Ovary (tissue), 9 donors: Measurements from ENCODE around the gene KCTD19. TPM values are rescaled to one million over a fixed set of nuclear protein-coding genes. Genes with fewer than 3 reads are reported as not detected.

Source experiments
- DNase-seq, 5 donors: peaks; one replicate each; pipeline ENCODE4 v3.0.0-alpha.2; 2019 to 2020
- H3K27ac ChIP-seq, 2 donors: fragments of 200-600 bp; one replicate each; pipeline versions ENCODE4 v1.5.1 to v1.8.0; 2019 to 2022
- H3K27me3 ChIP-seq: fragments of 200-600 bp; one replicate; pipeline ENCODE4 v1.8.0; 2022
- H3K36me3 ChIP-seq: fragments of 200-600 bp; sonication (generic); one replicate; pipeline ENCODE4 v1.5.1; 2019
- H3K4me1 ChIP-seq: one replicate; pipeline ENCODE4 v1.8.1; 2013; ENCODE audit warnings: mild to moderate bottlenecking, moderate library complexity; ENCODE audit not compliant: insufficient read depth
- H3K4me3 ChIP-seq: fragments of 200-600 bp; sonication (generic); one replicate; pipeline ENCODE4 v1.5.1; 2017
- H3K9me3 ChIP-seq, 2 donors: fragments of 200-600 bp in 1 of 2; sonication (generic) in 1 of 2; one replicate each; pipeline versions ENCODE4 v1.5.1 to v1.8.1; 2013 to 2019; ENCODE audit warnings: mild to moderate bottlenecking in 1 of 2, moderate library complexity in 1 of 2
- EP300 ChIP-seq: sonication (generic); formaldehyde crosslinking; IDR thresholded peaks from one replicate; pipeline ENCODE4 v1.6.1; 2017; ENCODE audit warnings: antibody characterized with exemption
- POLR2A ChIP-seq: fragments of 450-650 bp; IDR thresholded peaks from one replicate; pipeline ENCODE4 v1.6.1; 2017; ENCODE audit warnings: antibody characterized with exemption, mild to moderate bottlenecking, moderate library complexity
- WGBS, 3 donors: extraction: QIAGEN DNeasy Blood & Tissue Kit in 1 of 3; methylation state at CpG; one replicate each; pipeline versions ENCODE4 v1.1.5 to v1.1.7; 2013 to 2017; 5-methylcytosine and 5-hydroxymethylcytosine counted together
- intact Hi-C, 4 donors: fragments of 100-400 bp; cut with DNase I; formaldehyde crosslinking; loops; one replicate each; pipeline versions ENCODE4 v1.11.0 to v1.15.1; 2022 to 2023
- polyA plus RNA-seq, 2 donors: library from polyadenylated mRNA; stranded (reverse); fragments of 200-250 nt in 1 of 2; fragments of 350-450 nt in 1 of 2; fragmentation: Illumina TruSeq in 1 of 2; extraction: RNeasy Lipid Tissue Mini Kit (QIAGEN cat#74804) in 1 of 2; gene quantifications; one replicate each; pipeline ENCODE4 v1.2.3, GENCODE V29; 2013 to 2014
- total RNA-seq, 7 donors: library from RNA; depleted of rRNA in 2 of 7; stranded (reverse); fragments of >200 nt in 2 of 7; fragmentation: NEBNext Ultra II Directional in 3 of 7; extraction: Animal tissue kit (Norgen Biotek cat#: 25700) in 3 of 7; gene quantifications; one replicate each; pipeline versions ENCODE4 v1.1.0 to v1.2.4, GENCODE V29; 2016 to 2023
- TF ChIP-seq, protein P1 (sequence below), 3 donors: fragments of 450-650 bp in 2 of 3; fragments of 200-600 bp in 1 of 3; IDR thresholded peaks; one replicate each; pipeline versions ENCODE4 v1.5.1 to v1.8.0; 2016 to 2022; ENCODE audit warnings: antibody characterized with exemption in 3 of 3, mild to moderate bottlenecking in 1 of 3
- donor health status: DM: no; HTN: no; CAD: no; lungs with moderate emphysema.
- donor health status: DM: no; HTN: no; CAD: no.
- donor health status: Bipolar disorder and iron deficiency.
- donor health status: DM: yes; HTN: yes; CAD: no.
- donor health status: DM: no; HTN: no; CAD: no.
- donor health status: DM: yes; HTN: yes; CAD: no.

The KCTD19 gene
- total and polyA plus RNA-seq, 9 donors: 0.05 to 0.70 (median 0.12) TPM; not detected in 4

DNA sequence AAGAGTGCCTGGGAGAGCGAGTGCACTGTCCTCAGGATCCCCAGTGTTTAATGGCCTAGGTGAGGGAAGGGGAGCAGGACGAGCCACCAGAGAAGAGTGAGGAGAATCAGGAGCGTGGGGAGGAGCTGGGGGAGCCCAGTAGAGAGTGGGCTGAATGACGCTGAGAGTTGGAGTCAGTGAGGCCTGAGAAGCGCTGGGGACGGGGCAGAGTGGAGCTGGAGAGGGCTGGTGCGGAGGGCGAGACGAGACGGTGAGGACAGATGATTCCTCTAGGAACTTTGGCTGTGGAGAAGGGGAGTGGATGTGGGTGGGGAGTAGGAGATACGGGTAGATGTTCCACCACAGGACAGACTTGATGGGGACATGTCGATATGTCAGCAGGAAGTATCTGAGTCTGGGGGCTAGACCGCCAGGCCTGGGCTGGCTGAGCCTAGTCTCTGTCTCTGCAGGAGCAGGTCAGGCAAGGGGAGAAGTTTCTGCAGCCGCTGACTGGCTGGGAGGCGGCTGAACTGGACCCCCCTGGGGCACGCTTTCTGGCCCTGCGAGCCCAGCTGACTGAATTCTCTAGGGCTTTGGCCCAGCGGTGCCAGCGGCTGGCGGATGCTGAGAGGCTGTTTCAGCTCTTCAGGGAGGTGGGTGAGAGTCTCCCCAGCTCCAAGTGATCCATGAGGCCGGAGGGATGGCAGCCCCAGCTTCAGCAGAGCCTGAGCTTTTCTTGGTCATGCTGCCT is 42.5 kb downstream of the KCTD19 start:
- 90 to 93% (median 90%) methylated on average over 18 to 21 of the region's 21 CpGs for WGBS, 3 donors
- intact Hi-C loops: loop anchor here in 3 of 4 donors (5.0 to 10.0 kb wide), 3 partner anchors 111 to 181 kb away; partner anchors contain the start of gene TPPP3 (in 1 of the 3)
- DNase-seq: no peak

GRCh38 chr16:67283039-67283825 is 43.3 kb downstream of the KCTD19 start:
- H3K9me3 ChIP-seq: no peaks in the 10 kb centered on the region
- H3K4me3 ChIP-seq: no peak overlapping the region
- TF ChIP-seq POLR2A (no peak), EP300 (no peak)
- TF ChIP-seq, protein P1, sequence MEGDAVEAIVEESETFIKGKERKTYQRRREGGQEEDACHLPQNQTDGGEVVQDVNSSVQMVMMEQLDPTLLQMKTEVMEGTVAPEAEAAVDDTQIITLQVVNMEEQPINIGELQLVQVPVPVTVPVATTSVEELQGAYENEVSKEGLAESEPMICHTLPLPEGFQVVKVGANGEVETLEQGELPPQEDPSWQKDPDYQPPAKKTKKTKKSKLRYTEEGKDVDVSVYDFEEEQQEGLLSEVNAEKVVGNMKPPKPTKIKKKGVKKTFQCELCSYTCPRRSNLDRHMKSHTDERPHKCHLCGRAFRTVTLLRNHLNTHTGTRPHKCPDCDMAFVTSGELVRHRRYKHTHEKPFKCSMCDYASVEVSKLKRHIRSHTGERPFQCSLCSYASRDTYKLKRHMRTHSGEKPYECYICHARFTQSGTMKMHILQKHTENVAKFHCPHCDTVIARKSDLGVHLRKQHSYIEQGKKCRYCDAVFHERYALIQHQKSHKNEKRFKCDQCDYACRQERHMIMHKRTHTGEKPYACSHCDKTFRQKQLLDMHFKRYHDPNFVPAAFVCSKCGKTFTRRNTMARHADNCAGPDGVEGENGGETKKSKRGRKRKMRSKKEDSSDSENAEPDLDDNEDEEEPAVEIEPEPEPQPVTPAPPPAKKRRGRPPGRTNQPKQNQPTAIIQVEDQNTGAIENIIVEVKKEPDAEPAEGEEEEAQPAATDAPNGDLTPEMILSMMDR (IDR thresholded peaks at IDR 0.05): no peak
- no peaks in the 10 kb centered on the region for H3K36me3 ChIP-seq
- 87 to 93% (median 91%) methylated on average over 7 of the region's 7 CpGs for WGBS, 3 donors
- peaks cover 11% of the 10 kb centered on the region for H3K4me1 ChIP-seq
- H3K27ac ChIP-seq: no peak overlapping the region
- DNase-seq: no peak
- intact Hi-C loops: loop anchor here in 3 of 4 donors (5.0 to 10.0 kb wide), 3 partner anchors 112 to 182 kb away; partner anchors contain the start of gene TPPP3 (in 1 of the 3)
- H3K27me3 ChIP-seq: no peaks in the 10 kb centered on the region

More for the DNA sequence above, 42.5 kb downstream of the KCTD19 start:
- no peaks in the 10 kb centered on the region for H3K9me3 ChIP-seq
- H3K4me3 ChIP-seq: no peak overlapping the region
- H3K36me3 ChIP-seq: no peaks in the 10 kb centered on the region
- peaks cover 8% of the 10 kb centered on the region for H3K4me1 ChIP-seq
- H3K27me3 ChIP-seq: no peaks in the 10 kb centered on the region
- no peak overlapping the region for H3K27ac ChIP-seq
- TF ChIP-seq, protein P1 (IDR thresholded peaks at IDR 0.05): no peak
- no peak for TF ChIP-seq POLR2A

- H3K9me3 ChIP-seq: no peaks in the 10 kb centered on the region
- no peaks in the 10 kb centered on the region for H3K36me3 ChIP-seq
- intact Hi-C loops: loop anchor here in 3 of 4 donors (5.0 to 10.0 kb wide), 3 partner anchors 112 to 182 kb away; partner anchors contain the start of gene TPPP3 (in 1 of the 3)
- peaks cover 12% of the 10 kb centered on the region for H3K4me1 ChIP-seq
- no peak overlapping the region for H3K27ac ChIP-seq
- WGBS, 3 donors: 90 to 94% (median 93%) methylated on average over 10 of the region's 10 CpGs
- DNase-seq: no peak
- H3K27me3 ChIP-seq: no peaks in the 10 kb centered on the region
- no peak overlapping the region for H3K4me3 ChIP-seq
- TF ChIP-seq, protein P1 (IDR thresholded peaks at IDR 0.05): no peak
- no peak for TF ChIP-seq EP300
- no peak for TF ChIP-seq POLR2A
Observed at GRCh38 chr16:67282447-67282805, 44.1 kb downstream of the KCTD19 start.

DNA sequence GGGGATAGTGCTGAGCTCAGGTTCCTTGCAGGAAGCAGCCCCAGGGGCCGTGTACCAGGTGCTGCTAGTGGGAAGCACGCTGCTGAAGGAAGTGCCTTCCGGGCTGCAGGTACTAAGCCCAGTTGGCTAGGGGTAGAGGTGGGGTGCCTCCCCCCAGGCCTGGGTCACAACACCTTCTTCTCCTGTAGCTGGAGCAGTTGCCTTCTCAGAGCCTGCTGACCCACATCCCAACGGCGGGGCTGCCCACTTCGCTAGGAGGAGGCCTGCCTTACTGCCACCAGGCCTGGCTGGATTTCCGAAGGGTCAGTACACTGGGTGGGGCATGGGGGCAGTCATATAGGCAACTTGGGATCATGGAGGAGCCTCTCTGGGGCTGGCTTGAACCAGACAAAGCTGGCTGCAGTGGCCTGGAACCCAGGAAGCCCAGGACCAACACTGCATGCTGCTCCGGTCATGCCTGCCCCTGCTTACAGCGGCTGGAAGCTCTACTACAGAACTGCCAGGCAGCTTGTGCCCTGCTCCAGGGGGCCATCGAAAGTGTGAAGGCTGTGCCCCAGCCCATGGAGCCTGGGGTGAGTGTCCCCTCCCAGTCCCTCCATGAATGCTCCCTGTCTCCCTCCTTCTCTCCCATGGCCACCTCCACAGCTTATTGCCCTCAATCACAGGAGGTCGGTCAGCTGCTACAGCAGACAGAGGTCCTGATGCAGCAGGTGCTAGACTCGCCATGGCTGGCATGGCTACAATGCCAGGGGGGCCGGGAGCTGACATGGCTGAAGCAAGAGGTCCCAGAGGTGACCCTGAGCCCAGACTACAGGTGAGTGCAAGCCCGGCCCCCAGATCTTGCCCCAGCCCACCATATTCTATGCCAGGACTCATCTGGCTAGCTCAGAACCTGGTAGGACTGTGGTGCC is 44.8 kb downstream of the KCTD19 start:
- WGBS, 3 donors: 89 to 92% (median 90%) methylated on average over 13 to 14 of the region's 14 CpGs
- TF ChIP-seq POLR2A: no peak
- Histone ChIP-seq H3K4me1 (peaks cover 12% of the 10 kb centered on the region), H3K27me3 (no peaks in the 10 kb centered on the region), H3K9me3 (no peaks in the 10 kb centered on the region), H3K36me3 (no peaks in the 10 kb centered on the region), H3K27ac (no peak overlapping the region), H3K4me3 (no peak overlapping the region)
- DNase-seq: no peak
- intact Hi-C loops: loop anchor here in 3 of 4 donors (5.0 to 10.0 kb wide), 3 partner anchors 113 to 183 kb away; partner anchors contain the start of gene TPPP3 (in 1 of the 3)
